CD4-positive, alpha-beta T cell treated with Interleukin-2 at 100 ng/mL for 4 hours (primary cell): ENCODE measurements around the gene ADGRD1.
A peak's percentile ranks its signal among the peaks of the same experiment; 100 is the strongest.
"Not testable (repeated sequence)": the region's sequence is repeated elsewhere in the genome, so short reads cannot be mapped to it uniquely, and the experiment has no call there.

ENCODE experiments used
- DNase-seq: peaks from one replicate; pipeline ENCODE4 v3.0.0-alpha.2; 2020; ENCODE audit warnings: low spot score

Gene ADGRD1

DNA sequence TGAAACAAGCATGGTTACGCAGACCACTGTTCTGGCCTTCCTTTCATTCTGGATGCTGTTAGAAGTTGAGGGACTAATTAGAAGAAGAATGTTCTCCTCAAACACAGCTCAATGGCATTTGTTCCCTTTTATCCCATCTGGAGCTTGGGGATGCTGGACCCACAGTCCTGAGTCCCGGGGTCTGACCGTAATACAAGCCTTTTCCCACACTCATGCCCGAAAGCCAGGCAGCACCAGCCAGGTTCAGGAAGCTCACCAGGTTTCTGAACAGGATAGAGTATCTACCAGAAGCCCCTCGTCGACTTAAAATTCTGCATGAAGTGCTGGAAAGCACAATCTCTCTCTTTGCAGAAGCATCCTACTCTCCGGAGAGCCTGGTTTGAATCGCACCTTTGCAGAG lies 165.6 kb downstream of the ADGRD1 start:
- DNase-seq: not testable (repeated sequence)

- no peak for DNase-seq
These were observed 166.2 kb downstream of the ADGRD1 start for GRCh38 chr12:131119936-131120335.

- no peak for DNase-seq
These were observed 167.1 kb downstream of the ADGRD1 start for GRCh38 chr12:131120831-131121271.

DNA sequence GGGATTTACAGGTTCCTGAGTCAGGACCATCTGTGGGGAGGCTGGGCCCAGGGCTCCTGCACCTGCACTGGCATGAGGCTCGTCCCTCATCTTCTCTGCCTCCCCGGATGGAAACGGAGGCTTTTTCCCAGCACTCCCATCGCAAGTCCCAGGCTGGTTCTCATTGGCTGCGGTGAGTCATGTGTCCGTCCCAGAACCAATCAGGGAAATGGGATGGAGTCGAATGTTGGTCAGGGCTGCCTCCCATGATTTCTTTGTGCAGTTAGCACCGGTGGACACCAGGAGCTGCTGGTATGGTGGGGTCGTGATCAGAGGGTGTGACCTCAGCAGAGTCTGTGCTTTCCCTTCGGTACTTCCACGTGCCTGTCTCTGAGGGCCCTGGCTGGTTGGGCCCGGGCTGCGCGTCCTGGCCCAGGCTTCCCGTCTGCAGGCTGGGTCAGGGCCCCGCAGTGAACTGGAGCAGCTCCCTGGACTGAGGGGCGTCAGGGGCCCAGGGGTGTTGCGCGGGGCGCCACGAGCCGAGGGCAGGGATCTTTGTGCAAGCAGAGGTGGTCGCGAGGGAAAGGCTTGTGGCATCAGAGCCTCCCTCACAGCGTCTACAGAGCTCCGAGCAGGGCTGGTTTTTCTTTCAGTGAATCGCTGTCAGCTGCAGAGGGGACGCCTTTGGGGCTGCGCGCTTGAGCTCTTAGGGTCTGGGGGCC lies 168.1 kb downstream of the ADGRD1 start:
- DNase-seq: no peak

DNA sequence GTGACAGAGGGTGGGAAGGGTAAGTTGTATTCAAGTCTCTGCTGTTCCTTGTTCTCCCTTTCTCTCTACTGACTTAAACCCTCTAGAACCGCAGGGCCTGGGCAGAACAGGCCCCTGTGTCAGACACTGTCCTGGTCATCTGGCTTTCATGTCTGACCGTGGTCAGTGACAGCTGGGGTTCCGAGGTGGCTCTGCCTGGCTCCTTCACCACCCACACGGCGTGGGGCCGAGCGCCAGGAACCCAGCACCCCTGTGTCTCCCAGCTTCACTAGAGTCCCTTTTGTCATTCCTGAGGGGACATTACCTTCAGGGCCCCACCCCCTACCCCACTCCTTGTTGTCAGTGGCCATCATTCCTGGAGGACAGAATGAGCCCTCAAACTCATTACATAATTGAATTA lies 168.9 kb downstream of the ADGRD1 start:
- DNase-seq: no peak

- DNase-seq: no peak
These were observed 170.1 kb downstream of the ADGRD1 start for GRCh38 chr12:131123817-131124216.

- no peak for DNase-seq
These were observed 171.0 kb downstream of the ADGRD1 start for GRCh38 chr12:131124487-131125280.

DNA sequence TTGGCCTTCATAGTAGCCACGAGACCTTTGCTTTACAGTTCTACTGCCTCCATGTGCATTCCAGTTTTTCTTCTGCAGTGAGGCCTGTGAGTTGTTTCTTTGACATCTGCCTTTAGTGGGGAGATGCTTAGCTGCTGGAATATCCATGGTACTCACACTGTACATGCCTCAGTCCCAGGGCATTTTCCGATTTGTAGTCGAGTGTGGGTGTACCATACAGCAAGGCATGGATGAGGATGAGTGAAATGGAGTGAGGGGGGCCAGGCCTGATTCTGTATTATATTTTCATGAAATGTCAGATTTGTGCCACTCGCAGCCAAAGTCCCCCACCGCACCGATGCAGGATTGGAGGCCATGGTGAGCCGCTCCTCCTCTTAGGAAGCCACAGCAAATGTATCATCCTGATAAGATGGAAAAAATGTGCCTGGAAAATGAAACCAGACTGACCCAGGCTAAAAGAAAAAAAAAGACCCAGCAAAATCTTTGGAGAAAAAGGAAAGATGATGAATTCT lies 173.0 kb downstream of the ADGRD1 start:
- DNase-seq: no peak

- no peak for DNase-seq
These were observed 174.8 kb downstream of the ADGRD1 start for GRCh38 chr12:131128556-131128955.

DNA sequence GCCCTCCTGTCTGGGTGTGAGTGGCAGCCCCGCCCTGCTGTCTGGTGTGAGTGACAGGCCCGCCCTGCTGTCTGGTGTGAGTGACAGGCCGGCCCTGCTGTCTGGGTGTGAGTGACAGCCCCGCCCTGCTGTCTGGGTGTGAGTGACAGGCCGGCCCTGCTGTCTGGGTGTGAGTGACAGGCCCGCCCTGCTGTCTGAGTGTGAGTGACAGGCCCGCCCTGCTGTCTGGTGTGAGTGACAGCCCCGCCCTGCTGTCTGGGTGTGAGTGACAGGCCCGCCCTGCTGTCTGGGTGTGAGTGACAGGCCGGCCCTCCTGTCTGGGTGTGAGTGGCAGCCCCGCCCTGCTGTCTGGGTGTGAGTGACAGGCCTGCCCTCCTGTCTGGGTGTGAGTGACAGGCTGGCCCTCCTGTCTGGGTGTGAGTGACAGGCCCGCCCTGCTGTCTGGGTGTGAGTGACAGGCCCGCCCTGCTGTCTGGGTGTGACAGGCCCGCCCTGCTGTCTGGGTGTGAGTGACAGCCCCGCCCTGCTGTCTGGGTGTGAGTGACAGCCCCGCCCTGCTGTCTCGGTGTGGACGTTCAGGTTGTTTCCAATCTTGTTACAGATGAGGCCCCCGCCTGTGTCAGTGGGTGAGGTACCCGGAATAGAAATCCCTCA lies 175.4 kb downstream of the ADGRD1 start:
- not testable (repeated sequence) for DNase-seq

DNA sequence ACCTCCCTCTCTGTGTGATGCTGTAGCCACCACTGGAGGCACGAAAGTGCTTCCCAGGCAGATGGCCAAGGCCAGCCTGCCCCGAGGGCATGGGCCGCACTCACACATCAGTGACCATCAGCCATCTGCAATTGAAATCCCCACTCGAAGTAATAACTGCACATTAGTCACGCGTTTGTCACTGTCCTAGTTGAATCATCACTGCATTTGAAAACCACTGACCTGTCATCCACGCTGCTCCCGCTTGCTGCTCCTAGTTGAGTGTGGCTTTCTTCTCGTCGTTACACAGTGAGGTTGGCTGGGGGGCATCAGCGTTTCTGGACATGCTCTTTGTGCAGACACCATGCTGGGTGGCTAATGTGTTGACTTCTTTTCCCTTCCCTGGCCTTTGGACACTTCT lies 176.1 kb downstream of the ADGRD1 start:
- no peak for DNase-seq

GRCh38 chr12:131130311-131130911 lies 176.7 kb downstream of the ADGRD1 start:
- DNase-seq: no peak

DNA sequence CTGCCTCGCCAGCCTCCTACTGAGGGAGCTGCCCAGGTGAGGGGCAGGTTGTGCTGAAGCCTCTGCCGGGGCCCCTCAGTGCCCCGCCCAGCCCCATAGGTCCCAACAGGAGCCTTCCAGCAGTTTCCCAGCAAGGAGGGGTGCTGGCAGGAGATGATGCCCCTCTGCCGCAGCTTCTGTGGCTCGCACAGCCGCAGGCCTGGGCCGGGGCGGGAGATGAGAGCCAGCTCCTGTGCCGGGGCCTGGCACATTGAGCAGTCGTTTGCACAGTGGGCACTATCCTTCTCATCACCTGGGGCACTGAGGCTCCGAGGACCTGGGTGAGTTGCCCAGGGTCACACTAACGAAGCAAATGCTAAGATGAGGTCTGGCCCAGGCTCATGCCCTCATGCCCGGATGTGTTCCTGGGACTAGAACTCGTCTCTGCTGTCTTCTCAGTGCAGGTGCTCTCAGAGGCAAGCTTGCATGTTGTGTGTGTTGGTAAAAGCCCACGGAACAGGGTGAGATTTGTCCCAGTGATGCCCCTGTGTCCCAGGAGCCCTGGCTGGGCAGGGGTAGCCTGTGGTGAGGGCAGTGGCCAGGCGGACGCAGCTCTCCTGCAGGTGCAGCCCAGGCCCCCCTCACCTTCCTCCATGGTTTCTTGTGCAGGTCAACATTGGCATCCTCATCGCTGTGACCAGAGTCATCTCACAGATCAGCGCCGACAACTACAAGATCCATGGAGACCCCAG lies 177.5 kb downstream of the ADGRD1 start:
- no peak for DNase-seq

GRCh38 chr12:131131808-131132117 lies 178.1 kb downstream of the ADGRD1 start:
- DNase-seq: no peak

DNA sequence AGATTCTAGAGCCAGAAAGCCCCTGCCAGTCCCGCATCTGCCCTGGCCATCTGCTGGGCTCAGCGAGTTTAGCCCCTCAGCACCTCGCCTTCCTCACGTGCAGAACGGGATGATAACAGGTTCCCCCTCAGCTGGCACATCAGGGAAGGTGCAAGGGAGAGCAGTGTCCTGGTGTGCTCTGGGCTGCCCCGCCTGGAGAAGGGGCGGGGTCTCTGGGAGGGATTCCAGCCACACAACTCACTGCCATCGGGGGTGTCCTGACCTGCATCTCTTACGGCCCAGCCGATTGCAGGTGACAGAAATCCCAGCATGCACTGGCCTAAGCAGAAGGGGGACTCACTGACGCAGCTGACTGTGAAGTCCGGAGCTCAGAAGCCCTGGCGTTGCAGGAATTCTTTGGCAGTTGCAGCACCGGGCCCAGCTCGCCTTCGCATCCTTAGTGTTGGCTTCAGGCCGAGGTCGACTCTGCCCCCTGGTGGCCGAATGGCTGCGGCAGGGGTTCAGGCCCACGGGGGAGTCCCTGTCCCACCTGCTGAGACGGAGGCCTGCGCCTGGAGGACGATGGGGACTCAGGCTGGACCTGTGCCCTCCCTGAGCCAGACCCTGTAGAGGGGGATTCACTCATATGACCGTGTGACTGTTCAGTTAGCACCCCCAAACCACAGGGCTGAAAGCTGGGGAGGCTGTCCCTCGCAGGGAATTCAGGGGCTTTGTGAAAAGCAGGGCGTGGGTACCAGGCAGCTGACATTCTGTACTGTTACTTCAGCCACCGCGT lies 178.6 kb downstream of the ADGRD1 start:
- peak; percentile 65 for DNase-seq

- no peak for DNase-seq
These were observed 179.6 kb downstream of the ADGRD1 start for GRCh38 chr12:131133015-131133905.

DNA sequence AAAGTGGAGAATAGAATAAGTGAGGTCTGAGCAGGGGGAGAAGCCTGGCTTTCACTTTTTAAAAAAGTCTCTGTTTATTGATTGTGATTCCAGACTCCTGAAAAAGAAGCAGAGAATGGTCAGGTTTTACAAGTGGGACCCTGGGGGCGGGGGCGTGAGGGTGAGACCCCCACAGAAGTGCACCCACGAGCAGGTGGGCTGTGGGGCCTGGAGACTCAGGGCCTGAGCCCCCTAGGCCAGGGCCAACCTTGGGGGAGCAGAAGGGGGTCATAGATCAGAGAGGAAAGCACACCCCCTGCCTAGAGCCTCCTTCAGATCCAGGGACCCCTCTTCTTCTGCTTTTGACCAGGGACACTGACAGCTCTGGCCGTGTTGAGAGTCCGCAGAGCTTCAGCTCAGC lies 180.3 kb downstream of the ADGRD1 start:
- no peak for DNase-seq

- DNase-seq: no peak
These were observed 181.0 kb downstream of the ADGRD1 start for GRCh38 chr12:131134523-131135310.

- no peak for DNase-seq
These were observed 181.6 kb downstream of the ADGRD1 start for GRCh38 chr12:131135311-131135785.
